GM23248 (cell line): Measurements from ENCODE around the gene DAZL. TPM values are rescaled to one million over a fixed set of nuclear protein-coding genes. Genes with fewer than 3 reads are reported as not detected.

Experiments
- DNase-seq: peaks from one replicate; pipeline ENCODE4 v3.0.0-alpha.2; 2015
- H2AFZ ChIP-seq: fragments of 200-600 bp; sonication (generic); 2 replicates; pipeline ENCODE4 v1.6.1; 2016; ENCODE audit warnings: antibody characterized with exemption
- H3F3A ChIP-seq: fragments of 200-600 bp; sonication (generic); 2 replicates; pipeline ENCODE4 v1.6.1; 2016; ENCODE audit warnings: mild to moderate bottlenecking, antibody characterized with exemption, mixed run types; ENCODE audit not compliant: insufficient read depth
- H3K27ac ChIP-seq: fragments of 200-600 bp; sonication (generic); 2 replicates; pipeline ENCODE4 v1.5.1; 2016; ENCODE audit warnings: mild to moderate bottlenecking
- H3K27me3 ChIP-seq: fragments of 200-600 bp; sonication (generic); replicated peaks from 2 replicates; pipeline ENCODE4 v1.6.1; 2016; ENCODE audit warnings: mild to moderate bottlenecking; ENCODE audit not compliant: insufficient read depth
- H3K36me3 ChIP-seq: fragments of 200-600 bp; sonication (generic); 2 replicates; pipeline ENCODE4 v1.6.1; 2016; ENCODE audit warnings: low read depth, mild to moderate bottlenecking
- H3K4me1 ChIP-seq: fragments of 200-600 bp; sonication (generic); 2 replicates; pipeline ENCODE4 v1.6.1; 2016; ENCODE audit warnings: mild to moderate bottlenecking; ENCODE audit not compliant: insufficient read depth
- H3K4me2 ChIP-seq: fragments of 200-600 bp; sonication (generic); one replicate; pipeline ENCODE4 v1.6.1; 2016; ENCODE audit warnings: mild to moderate bottlenecking; ENCODE audit not compliant: unreplicated experiment
- H3K4me3 ChIP-seq: fragments of 200-600 bp; sonication (generic); 2 replicates; pipeline ENCODE4 v1.5.1; 2016; ENCODE audit warnings: mild to moderate bottlenecking
- H3K79me2 ChIP-seq: fragments of 200-600 bp; sonication (generic); 2 replicates; pipeline ENCODE4 v1.6.1; 2016; ENCODE audit warnings: mild to moderate bottlenecking; ENCODE audit not compliant: insufficient read depth
- H3K9ac ChIP-seq: fragments of 200-600 bp; sonication (generic); 2 replicates; pipeline ENCODE4 v1.6.1; 2016; ENCODE audit warnings: mild to moderate bottlenecking
- H3K9me2 ChIP-seq: fragments of 200-600 bp; sonication (generic); 2 replicates; pipeline ENCODE4 v1.6.1; 2016; ENCODE audit warnings: mixed run types, mild to moderate bottlenecking, moderate library complexity; ENCODE audit not compliant: insufficient read depth
- H3K9me3 ChIP-seq: fragments of 200-600 bp; sonication (generic); one replicate; pipeline ENCODE4 v1.6.1; 2017; ENCODE audit warnings: low read depth
- H4K20me1 ChIP-seq: fragments of 200-600 bp; sonication (generic); 2 replicates; pipeline ENCODE4 v1.6.0; 2016; ENCODE audit not compliant: insufficient read depth
- EZH2 ChIP-seq: fragments of 200-600 bp; sonication (generic); IDR thresholded peaks from 2 replicates; pipeline ENCODE4 v1.6.1; 2018; ENCODE audit warnings: antibody characterized with exemption, mild to moderate bottlenecking; ENCODE audit not compliant: insufficient read depth, poor library complexity, severe bottlenecking
- EZH2phosphoT487 ChIP-seq: fragments of 200-600 bp; sonication (generic); IDR thresholded peaks from 2 replicates; pipeline ENCODE4 v1.6.1; 2018; ENCODE audit warnings: antibody characterized with exemption, moderate library complexity, mild to moderate bottlenecking, low read depth; ENCODE audit not compliant: insufficient read depth
- WGBS, 2 experiments: methylation state at CpG; one replicate each; pipeline ENCODE4 v1.1.6; 2015 to 2017; ENCODE audit warnings: low lambda C conversion rate in 2 of 2, low coverage in 1 of 2; ENCODE audit errors: missing lambda C conversion rate in 2 of 2; 5-methylcytosine and 5-hydroxymethylcytosine counted together
- in situ Hi-C: fragments of 300-500 bp; cut with MboI; formaldehyde crosslinking; loops from 2 replicates; pipeline ENCODE4 v1.15.0; 2020
- polyA plus RNA-seq: library from polyadenylated mRNA; unstranded; fragments of >200 nt; fragmentation: Nextera tagmentation; extraction: Ambion mirVana; gene quantifications from 2 replicates; pipeline ENCODE4 v1.2.1, GENCODE V29; 2016
- total RNA-seq: library from RNA; depleted of rRNA; stranded (reverse); fragments of >200 nt; shearing (Covaris generic); gene quantifications from 2 replicates; pipeline ENCODE4 v1.2.3, GENCODE V29; 2014

The DAZL gene
- total and polyA plus RNA-seq, 2 experiments from 2014 or later, result not detected

DNA sequence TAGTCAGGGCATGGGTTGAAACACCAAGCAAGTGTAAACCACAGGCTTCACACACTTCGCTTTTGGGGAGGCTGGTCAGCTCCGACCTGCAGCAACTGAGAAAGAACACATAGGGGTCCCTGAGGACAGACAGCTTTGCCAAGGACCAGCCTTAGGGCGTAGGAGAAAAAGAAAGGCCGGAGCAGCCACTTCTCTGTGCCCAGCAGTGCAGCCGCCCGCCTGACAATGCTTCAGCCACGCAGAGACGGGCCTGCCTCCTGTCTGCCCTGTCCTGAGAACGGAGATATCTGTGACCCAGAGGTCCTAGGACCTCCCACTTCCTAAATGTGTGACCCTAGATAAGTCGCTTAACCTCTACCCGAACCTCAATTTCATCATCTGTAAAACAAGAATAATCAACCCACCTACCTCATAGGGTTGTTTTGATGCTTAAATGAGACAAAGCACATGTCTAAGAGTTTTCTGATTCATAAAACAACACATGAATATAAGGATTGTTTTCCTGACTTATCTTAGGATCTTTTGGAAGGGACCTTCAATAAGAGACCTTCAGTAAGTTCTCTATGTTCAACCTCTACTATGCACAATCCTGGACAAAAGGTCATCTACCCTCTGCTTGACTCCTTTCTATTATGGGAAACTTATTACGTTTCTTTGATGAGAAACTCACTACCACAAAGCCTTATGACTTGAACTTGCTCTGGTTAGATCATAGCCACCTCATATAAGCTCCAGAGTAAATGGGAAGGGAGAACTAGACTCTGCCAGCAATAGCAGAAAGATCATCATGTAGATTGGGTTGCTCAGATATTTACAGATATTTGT, 58.8 kb downstream of the DAZL start:
- H3F3A ChIP-seq, result peaks cover 10% of the 10 kb centered on the region
- H2AFZ ChIP-seq, result no peak overlapping the region
- no peaks in the 10 kb centered on the region; the same call in 1 of the 2 replicates for H3K27me3 ChIP-seq
- H3K4me3 ChIP-seq, result no peak overlapping the region
- no peaks in the 10 kb centered on the region for H3K36me3 ChIP-seq
- no peak overlapping the region for H3K4me2 ChIP-seq
- H4K20me1 ChIP-seq, result no peaks in the 10 kb centered on the region
- H3K9ac ChIP-seq, result no peak overlapping the region
- TF ChIP-seq EZH2phosphoT487, result no peak
- TF ChIP-seq EZH2, result no peak
- no peak for DNase-seq
- in situ Hi-C loops, result loop anchor here (10.0 kb wide), 1 partner anchor 272 kb away; no protein-coding TSS in a partner anchor
- no peaks in the 10 kb centered on the region for H3K9me2 ChIP-seq
- no peaks in the 10 kb centered on the region for H3K79me2 ChIP-seq
- no peak overlapping the region for H3K27ac ChIP-seq
- 87 to 89% methylated on average over 12 of the region's 12 CpGs for WGBS, 2 experiments
- no peaks in the 10 kb centered on the region for H3K9me3 ChIP-seq
- H3K4me1 ChIP-seq, result peaks cover 14% of the 10 kb centered on the region

DNA sequence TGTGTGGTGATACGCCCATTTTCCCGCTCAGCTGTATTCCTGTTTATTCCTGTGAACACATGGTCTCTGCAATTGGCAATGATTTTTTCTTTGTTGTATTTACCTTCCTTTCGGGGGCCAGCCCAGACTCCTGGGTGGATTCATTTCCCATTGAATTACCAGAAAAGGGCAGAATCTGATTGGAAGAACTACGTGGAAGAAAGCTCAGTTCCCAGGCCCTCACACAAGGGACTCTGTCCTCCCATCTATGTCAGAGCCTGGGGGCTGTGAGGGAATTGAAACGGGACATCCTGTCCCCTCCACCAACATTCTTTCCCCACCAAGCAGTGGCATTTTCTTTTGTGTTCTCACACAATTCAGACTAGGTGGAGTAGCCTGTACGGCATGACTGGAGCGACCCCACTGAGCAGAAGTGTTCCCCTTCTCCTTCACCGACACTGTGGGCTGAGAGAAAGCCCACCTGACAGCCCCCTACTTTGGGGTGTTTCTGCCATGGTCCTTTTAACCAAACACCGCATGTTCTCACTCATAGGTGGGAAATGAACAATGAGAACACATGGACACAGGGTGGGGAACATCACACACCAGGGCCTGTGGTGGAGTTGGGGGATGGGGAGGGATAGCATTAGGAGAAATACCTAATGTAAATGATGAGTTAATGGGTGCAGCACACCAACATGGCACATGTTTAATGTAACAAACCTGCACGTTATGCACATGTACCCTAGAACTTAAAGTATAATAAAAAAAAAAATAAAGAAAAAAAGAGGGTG, 59.6 kb downstream of the DAZL start:
- no peaks in the 10 kb centered on the region for H3K36me3 ChIP-seq
- no peaks in the 10 kb centered on the region for H3K79me2 ChIP-seq
- H2AFZ ChIP-seq, result no peak overlapping the region
- TF ChIP-seq EZH2 (no peak), EZH2phosphoT487 (no peak)
- H3K9ac ChIP-seq, result no peak overlapping the region
- no peaks in the 10 kb centered on the region; the same call in 1 of the 2 replicates for H3K27me3 ChIP-seq
- no peak overlapping the region for H3K4me2 ChIP-seq
- H3F3A ChIP-seq, result peaks cover 10% of the 10 kb centered on the region
- no peak overlapping the region for H3K4me3 ChIP-seq
- in situ Hi-C loops, result loop anchor here (10.0 kb wide), 1 partner anchor 271 kb away; no protein-coding TSS in a partner anchor
- 78 to 79% methylated on average over 10 of the region's 10 CpGs for WGBS, 2 experiments
- no peaks in the 10 kb centered on the region for H4K20me1 ChIP-seq
- H3K27ac ChIP-seq, result no peak overlapping the region
- H3K9me2 ChIP-seq, result no peaks in the 10 kb centered on the region
- no peak for DNase-seq
- no peaks in the 10 kb centered on the region for H3K9me3 ChIP-seq
- H3K4me1 ChIP-seq, result peaks cover 6% of the 10 kb centered on the region; the same call in 1 of the 2 replicates

DNA sequence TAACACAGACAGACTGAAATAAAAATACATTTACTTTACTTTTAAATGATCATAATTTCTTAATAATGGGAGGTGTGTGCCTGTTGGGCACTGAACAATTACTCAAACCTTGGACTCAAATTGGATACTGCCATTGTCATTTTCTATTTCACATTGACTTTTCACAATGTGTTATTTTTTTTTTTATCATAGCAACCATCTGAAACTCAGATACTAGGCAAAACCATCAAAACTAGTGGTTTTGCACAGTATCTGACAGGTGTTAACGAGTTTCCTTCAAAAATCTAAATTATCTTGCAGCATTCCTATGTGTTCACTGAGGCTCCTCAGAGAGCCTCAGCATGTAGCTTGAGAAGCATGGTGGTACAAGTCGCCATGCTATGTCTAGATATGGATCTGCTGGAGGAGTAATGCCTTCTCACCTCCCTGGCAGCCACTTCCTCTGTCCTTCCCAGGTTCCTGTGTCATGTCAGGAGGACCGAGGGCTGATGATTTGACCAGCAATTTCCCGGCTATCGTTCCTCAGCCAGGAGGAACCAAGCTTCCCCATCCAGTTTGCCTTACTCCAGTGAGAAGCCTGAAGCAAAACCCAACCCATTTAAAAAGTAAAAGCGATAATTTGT, 61.9 kb downstream of the DAZL start:
- H3K9me2 ChIP-seq, result no peaks in the 10 kb centered on the region
- no peaks in the 10 kb centered on the region; the same call in 1 of the 2 replicates for H3K4me1 ChIP-seq
- H3F3A ChIP-seq, result peaks cover 2% of the 10 kb centered on the region
- H2AFZ ChIP-seq, result no peak overlapping the region
- no peak for TF ChIP-seq EZH2
- no peak for TF ChIP-seq EZH2phosphoT487
- peaks cover 11% of the 10 kb centered on the region for H3K27me3 ChIP-seq
- H3K9me3 ChIP-seq, result no peaks in the 10 kb centered on the region
- no peaks in the 10 kb centered on the region for H3K79me2 ChIP-seq
- in situ Hi-C loops, result loop anchor here (10.0 kb wide), 1 partner anchor 269 kb away; no protein-coding TSS in a partner anchor
- H4K20me1 ChIP-seq, result no peaks in the 10 kb centered on the region
- H3K9ac ChIP-seq, result no peak overlapping the region
- no peak overlapping the region for H3K27ac ChIP-seq
- H3K4me3 ChIP-seq, result no peak overlapping the region
- no peak for DNase-seq
- 81 to 86% methylated on average over 6 of the region's 6 CpGs for WGBS, 2 experiments
- no peaks in the 10 kb centered on the region for H3K36me3 ChIP-seq
- no peak overlapping the region for H3K4me2 ChIP-seq

DNA sequence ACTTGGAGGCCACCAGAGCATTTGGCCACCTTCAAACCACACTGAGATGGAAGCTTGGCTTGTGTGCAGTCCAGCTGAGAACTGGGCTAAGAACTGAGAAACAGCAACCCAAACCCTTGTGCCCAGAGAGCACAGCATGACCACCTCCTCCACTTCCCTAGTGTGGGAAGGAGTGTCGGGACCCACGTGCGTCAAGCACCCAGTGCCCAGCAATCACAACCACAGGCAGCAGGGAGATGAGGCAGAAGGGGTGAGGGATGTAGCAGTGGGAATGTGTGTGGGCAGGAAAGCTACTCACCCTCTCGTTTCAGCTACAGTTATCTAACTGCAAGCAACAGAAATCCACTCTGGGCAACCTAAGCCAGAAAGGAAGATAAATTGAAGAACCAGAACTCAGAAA, 66.7 kb downstream of the DAZL start:
- no peak overlapping the region for H3K4me2 ChIP-seq
- no peaks in the 10 kb centered on the region for H3F3A ChIP-seq
- no peaks in the 10 kb centered on the region for H3K79me2 ChIP-seq
- H3K9me2 ChIP-seq, result no peaks in the 10 kb centered on the region
- no peak for TF ChIP-seq EZH2
- no peak for TF ChIP-seq EZH2phosphoT487
- no peaks in the 10 kb centered on the region for H3K36me3 ChIP-seq
- WGBS, 2 experiments, result 43 to 44% methylated on average over 4 of the region's 4 CpGs
- H3K27me3 ChIP-seq, result peaks cover 18% of the 10 kb centered on the region
- no peak overlapping the region for H3K27ac ChIP-seq
- H3K4me1 ChIP-seq, result no peaks in the 10 kb centered on the region
- no peaks in the 10 kb centered on the region for H3K9me3 ChIP-seq
- H2AFZ ChIP-seq, result no peak overlapping the region
- no peak for DNase-seq
- no peak overlapping the region for H3K9ac ChIP-seq
- in situ Hi-C loops, result no loop called here
- no peaks in the 10 kb centered on the region for H4K20me1 ChIP-seq
- no peak overlapping the region for H3K4me3 ChIP-seq
